Measurements from ENCODE around the gene CD5L.

CD5L gene

DNA sequence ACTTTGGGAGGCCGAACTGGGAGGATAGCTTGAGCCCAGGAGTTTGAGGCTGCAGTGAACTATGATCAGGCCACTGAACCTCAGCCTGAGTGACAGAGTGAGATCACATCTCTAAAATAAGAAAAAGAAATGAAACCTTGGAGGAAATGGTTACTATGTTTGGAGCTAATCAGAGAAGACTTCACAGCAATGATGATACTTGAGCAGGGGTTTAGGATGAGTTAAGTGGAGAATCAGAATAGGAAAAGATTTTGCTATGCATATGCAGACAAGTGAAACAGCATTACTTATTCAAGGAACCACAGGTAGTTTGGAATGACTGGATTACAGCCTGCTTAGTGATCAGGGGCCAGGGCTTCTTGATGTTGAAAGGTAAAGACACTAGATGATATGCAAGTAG lies 1.3 kb upstream of the CD5L start:
- Histone ChIP-seq H3K27me3 (ENCODE audit: control insufficient read depth in 1 of 2, insufficient read depth in 2 of 2, low read length in 2 of 2) (no peaks in the 10 kb centered on the region), H3K27ac (ENCODE audit: low read depth, low read length) (no peak overlapping the region), H3K4me1 (ENCODE audit: insufficient read depth, low read length) (no peaks in the 10 kb centered on the region), H3K9me3 (ENCODE audit: low read length) (no peaks in the 10 kb centered on the region), H3K4me3 (ENCODE audit: low read depth in 1 of 2, low read length in 2 of 2) (no peak overlapping the region), H3K9ac (ENCODE audit: low read length) (no peak overlapping the region), H3K36me3 (ENCODE audit: insufficient read depth, low read length) (no peaks in the 10 kb centered on the region)

DNA sequence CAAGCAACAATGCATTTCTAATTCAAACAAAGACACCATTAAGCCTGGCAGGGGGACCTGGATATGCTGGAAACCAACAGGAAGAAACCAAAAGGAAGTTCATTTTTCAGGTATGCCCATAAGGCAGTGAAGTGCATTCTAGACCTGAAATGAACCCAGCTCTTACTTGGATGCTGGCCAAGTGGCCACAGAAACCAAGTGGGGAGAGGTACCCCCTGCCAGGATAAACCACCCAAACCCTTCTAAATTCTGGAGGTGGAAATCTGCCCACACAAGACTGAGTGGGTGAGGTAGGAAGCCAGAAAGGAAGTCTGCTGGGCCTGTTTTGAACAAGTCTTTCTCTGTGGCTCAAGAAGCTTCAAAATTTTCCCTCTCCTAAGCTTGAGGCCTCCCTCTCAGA lies 2.6 kb downstream of the CD5L start:
- H3K4me1 ChIP-seq (ENCODE audit: insufficient read depth, low read length), result no peaks in the 10 kb centered on the region
- no peak overlapping the region for H3K4me3 ChIP-seq (ENCODE audit: low read depth in 1 of 2, low read length in 2 of 2)
- no peaks in the 10 kb centered on the region for H3K27me3 ChIP-seq (ENCODE audit: control insufficient read depth in 1 of 2, insufficient read depth in 2 of 2, low read length in 2 of 2)
- no peaks in the 10 kb centered on the region for H3K36me3 ChIP-seq (ENCODE audit: insufficient read depth, low read length)
- no peaks in the 10 kb centered on the region for H3K9me3 ChIP-seq (ENCODE audit: low read length)
- no peak overlapping the region for H3K27ac ChIP-seq (ENCODE audit: low read depth, low read length)
- H3K9ac ChIP-seq (ENCODE audit: low read length), result no peak overlapping the region

DNA sequence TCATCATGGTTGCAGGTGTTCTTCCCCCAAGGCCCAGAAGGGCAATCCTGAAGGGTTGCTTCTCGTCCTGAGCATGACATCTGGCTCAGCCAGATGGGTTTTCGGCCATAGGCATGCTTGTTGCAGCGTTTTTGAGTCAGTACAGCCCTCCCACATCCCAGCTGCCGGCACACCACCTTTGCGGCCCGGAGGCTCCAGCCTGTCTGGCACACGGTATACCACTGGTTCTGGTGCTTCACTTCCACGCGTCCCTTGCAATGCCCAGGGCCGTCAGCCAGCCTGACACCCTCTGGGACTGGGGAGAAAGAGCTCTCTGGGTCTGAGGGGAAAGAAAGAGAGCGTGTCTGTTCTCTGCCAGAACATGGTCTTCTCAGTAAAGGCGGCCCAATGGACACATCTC lies 7.2 kb downstream of the CD5L start:
- Histone ChIP-seq H3K27ac (ENCODE audit: low read depth, low read length) (no peak overlapping the region), H3K4me1 (ENCODE audit: insufficient read depth, low read length) (no peaks in the 10 kb centered on the region), H3K9me3 (ENCODE audit: low read length) (no peaks in the 10 kb centered on the region), H3K36me3 (ENCODE audit: insufficient read depth, low read length) (no peaks in the 10 kb centered on the region), H3K4me3 (ENCODE audit: low read depth in 1 of 2, low read length in 2 of 2) (no peak overlapping the region), H3K9ac (ENCODE audit: low read length) (no peak overlapping the region), H3K27me3 (ENCODE audit: control insufficient read depth in 1 of 2, insufficient read depth in 2 of 2, low read length in 2 of 2) (no peaks in the 10 kb centered on the region)

DNA sequence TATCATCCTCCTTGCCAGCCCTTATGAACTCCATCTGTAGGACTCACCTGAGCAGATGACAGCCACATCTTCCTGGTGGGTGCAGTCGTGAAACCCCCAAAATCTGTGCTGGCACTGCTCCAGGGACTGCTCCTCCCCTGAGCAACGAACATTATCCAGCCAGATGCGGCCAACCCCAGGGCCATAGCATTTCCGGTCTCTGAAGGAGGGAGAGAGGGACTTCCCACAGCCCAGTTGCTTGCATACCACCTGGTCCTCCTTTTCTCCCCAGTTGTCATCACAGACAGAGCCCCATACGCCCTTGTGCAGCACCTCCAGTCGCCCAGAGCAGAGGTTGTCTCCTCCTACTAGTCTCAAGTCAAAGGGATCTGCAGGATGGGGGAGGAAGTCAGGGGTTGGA lies 8.5 kb downstream of the CD5L start:
- Histone ChIP-seq H3K27me3 (ENCODE audit: control insufficient read depth in 1 of 2, insufficient read depth in 2 of 2, low read length in 2 of 2) (no peaks in the 10 kb centered on the region), H3K9me3 (ENCODE audit: low read length) (no peaks in the 10 kb centered on the region), H3K4me1 (ENCODE audit: insufficient read depth, low read length) (no peaks in the 10 kb centered on the region), H3K27ac (ENCODE audit: low read depth, low read length) (no peak overlapping the region), H3K36me3 (ENCODE audit: insufficient read depth, low read length) (no peaks in the 10 kb centered on the region), H3K4me3 (ENCODE audit: low read depth in 1 of 2, low read length in 2 of 2) (no peak overlapping the region), H3K9ac (ENCODE audit: low read length) (no peak overlapping the region)

DNA sequence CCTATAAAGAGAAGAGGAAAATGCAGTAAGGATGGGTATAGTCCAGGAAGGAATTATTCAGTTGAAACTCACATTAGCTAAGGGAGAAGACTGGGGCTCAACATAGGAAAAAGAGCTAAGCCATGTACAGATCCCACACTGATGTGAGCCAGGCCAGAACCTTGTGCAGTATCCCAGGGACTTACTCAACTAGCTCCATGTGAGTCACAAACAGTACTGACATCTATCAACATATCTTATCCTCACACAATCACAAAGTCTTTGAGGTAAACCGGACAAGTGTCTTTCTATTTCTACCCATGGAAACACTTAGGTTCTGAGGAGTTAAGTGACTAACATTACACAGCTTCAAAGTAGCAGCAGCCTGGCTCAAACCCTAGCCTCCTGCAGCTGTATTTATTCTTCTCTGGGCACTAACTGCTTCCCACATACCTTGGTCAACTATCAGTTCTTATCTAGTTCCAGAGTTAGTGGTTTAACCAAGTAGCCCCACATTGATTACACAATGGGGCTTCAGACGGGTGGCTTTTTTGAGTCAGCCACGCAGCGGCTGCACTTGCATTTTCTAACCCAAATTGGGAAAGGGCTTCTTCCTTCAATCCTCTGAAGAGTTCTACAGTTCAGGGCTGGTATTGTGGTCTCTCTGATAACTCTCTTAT lies 9.5 kb downstream of the CD5L start:
- H3K27ac ChIP-seq (ENCODE audit: low read depth, low read length), result no peak overlapping the region
- no peaks in the 10 kb centered on the region for H3K4me1 ChIP-seq (ENCODE audit: insufficient read depth, low read length)
- H3K9ac ChIP-seq (ENCODE audit: low read length), result no peak overlapping the region
- H3K4me3 ChIP-seq (ENCODE audit: low read depth in 1 of 2, low read length in 2 of 2), result no peak overlapping the region
- no peaks in the 10 kb centered on the region for H3K36me3 ChIP-seq (ENCODE audit: insufficient read depth, low read length)
- no peaks in the 10 kb centered on the region for H3K27me3 ChIP-seq (ENCODE audit: control insufficient read depth in 1 of 2, insufficient read depth in 2 of 2, low read length in 2 of 2)
- H3K9me3 ChIP-seq (ENCODE audit: low read length), result no peaks in the 10 kb centered on the region

DNA sequence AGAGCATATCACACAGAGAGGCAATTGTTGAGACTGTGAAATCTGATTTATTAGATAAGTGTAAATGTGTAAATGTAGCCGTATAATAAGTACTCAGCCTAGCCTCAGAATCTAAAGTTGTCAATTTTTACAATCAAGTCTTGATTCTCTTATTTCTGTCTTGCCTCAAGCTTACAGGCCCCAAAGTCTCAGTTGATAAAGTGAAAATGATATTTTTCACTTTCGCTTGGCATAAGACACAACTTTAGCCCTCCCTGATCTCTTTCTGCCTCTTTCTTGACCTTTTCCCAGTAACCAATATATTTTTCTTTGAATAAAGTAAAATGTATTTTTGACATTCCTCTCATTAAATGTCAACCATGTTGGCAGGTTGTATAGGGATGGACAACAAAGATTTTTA lies 10.7 kb downstream of the CD5L start:
- no peaks in the 10 kb centered on the region for H3K36me3 ChIP-seq (ENCODE audit: insufficient read depth, low read length)
- H3K4me1 ChIP-seq (ENCODE audit: insufficient read depth, low read length), result no peaks in the 10 kb centered on the region
- no peak overlapping the region for H3K4me3 ChIP-seq (ENCODE audit: low read depth in 1 of 2, low read length in 2 of 2)
- no peak overlapping the region for H3K27ac ChIP-seq (ENCODE audit: low read depth, low read length)
- no peak overlapping the region for H3K9ac ChIP-seq (ENCODE audit: low read length)
- H3K27me3 ChIP-seq (ENCODE audit: control insufficient read depth in 1 of 2, insufficient read depth in 2 of 2, low read length in 2 of 2), result no peaks in the 10 kb centered on the region
- no peaks in the 10 kb centered on the region for H3K9me3 ChIP-seq (ENCODE audit: low read length)

DNA sequence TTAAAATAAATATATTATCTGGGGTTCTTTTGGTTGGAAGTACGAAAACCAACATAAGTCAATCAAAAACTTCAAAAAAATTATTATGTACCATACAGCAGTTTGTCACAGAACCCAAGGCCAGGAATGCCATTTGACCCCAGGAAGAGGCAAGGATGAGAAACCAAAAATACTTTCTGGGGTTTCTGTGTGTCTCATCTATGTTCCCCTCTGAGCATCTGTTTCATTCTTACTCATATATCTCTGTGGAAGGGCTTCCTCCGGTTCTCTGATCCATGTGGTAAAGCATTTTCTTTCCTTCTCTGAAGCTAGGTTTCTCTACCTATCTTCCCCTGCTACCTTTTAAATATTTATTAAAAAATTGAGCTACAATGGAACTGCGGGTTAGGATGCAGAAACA lies 11.9 kb downstream of the CD5L start:
- Histone ChIP-seq H3K4me1 (ENCODE audit: insufficient read depth, low read length) (no peaks in the 10 kb centered on the region), H3K9me3 (ENCODE audit: low read length) (no peaks in the 10 kb centered on the region), H3K9ac (ENCODE audit: low read length) (no peak overlapping the region), H3K27ac (ENCODE audit: low read depth, low read length) (no peak overlapping the region), H3K4me3 (ENCODE audit: low read depth in 1 of 2, low read length in 2 of 2) (no peak overlapping the region), H3K36me3 (ENCODE audit: insufficient read depth, low read length) (no peaks in the 10 kb centered on the region), H3K27me3 (ENCODE audit: control insufficient read depth in 1 of 2, insufficient read depth in 2 of 2, low read length in 2 of 2) (no peaks in the 10 kb centered on the region)

DNA sequence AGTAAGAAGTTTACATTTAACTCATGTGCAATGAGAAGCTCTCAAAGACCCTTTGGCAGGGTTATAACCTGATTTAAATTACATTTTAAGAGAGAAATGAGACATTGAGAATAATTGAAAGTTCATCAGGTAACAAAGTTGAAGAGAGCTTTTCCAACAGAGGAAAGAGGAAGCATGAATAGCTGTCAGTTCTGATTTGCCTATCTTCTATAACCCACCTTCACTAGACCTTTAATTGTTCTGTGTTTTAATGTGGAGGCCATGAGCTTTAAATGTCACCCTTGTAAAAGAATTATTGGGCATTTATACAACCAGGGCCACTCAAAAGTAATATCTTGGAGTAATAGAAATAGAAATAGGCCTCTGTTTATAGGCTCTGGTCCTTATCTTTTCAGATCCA lies 12.4 kb downstream of the CD5L start:
- Histone ChIP-seq H3K9ac (ENCODE audit: low read length) (no peak overlapping the region), H3K4me3 (ENCODE audit: low read depth in 1 of 2, low read length in 2 of 2) (no peak overlapping the region), H3K4me1 (ENCODE audit: insufficient read depth, low read length) (no peaks in the 10 kb centered on the region), H3K36me3 (ENCODE audit: insufficient read depth, low read length) (no peaks in the 10 kb centered on the region), H3K27ac (ENCODE audit: low read depth, low read length) (no peak overlapping the region), H3K9me3 (ENCODE audit: low read length) (no peaks in the 10 kb centered on the region), H3K27me3 (ENCODE audit: control insufficient read depth in 1 of 2, insufficient read depth in 2 of 2, low read length in 2 of 2) (no peaks in the 10 kb centered on the region)

DNA sequence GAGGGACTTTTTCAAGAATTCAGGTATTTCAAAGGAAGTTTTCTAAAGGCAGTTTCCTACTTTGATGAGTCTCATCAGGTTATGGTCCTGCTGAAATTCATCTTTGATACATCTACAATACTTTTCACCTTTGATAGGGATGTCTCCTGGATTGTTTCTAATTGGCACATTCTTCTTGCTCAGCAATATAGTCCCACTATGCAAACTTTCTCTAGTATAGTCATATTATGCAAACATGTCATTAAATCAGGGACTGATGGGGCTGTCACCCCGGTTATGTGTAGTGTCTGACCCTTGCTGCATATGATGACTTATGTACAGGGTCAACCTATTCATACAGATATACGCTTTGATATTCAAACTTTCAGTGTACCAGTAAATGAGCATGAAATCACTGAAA lies 21.3 kb downstream of the CD5L start:
- H3K4me1 ChIP-seq (ENCODE audit: insufficient read depth, low read length), result no peaks in the 10 kb centered on the region
- no peaks in the 10 kb centered on the region for H3K9me3 ChIP-seq (ENCODE audit: low read length)
- no peaks in the 10 kb centered on the region for H3K27me3 ChIP-seq (ENCODE audit: control insufficient read depth in 1 of 2, insufficient read depth in 2 of 2, low read length in 2 of 2)
- no peaks in the 10 kb centered on the region for H3K36me3 ChIP-seq (ENCODE audit: insufficient read depth, low read length)
- no peak overlapping the region for H3K4me3 ChIP-seq (ENCODE audit: low read depth in 1 of 2, low read length in 2 of 2)
- no peak overlapping the region for H3K9ac ChIP-seq (ENCODE audit: low read length)
- H3K27ac ChIP-seq (ENCODE audit: low read depth, low read length), result no peak overlapping the region

DNA sequence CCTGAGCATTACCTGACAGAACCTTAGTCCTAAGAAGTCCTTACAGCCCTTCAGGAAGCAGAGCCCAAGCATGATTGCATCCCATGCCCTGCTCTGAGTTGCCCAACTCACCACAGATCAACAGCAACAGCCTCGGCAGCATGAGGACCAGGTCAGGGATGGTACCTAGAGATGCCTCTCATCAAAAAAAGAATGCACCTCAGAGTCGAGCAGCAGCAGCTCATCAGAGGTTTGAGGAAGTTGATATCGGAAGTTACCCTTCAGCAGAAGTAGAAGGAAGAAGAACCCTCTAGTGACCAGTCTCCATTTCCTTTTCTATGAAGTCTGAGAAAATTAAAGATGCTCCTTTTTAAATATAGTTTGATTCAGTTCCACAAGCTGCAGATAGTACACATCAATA lies 21.7 kb downstream of the CD5L start, which contains the start of gene FCRL1:
TSS of gene FCRL1 (minus strand) at position 225 of the 400 bp plus-strand sequence. CDS start at position 142, 83 bp downstream.
- H3K27me3 ChIP-seq (ENCODE audit: control insufficient read depth in 1 of 2, insufficient read depth in 2 of 2, low read length in 2 of 2), result no peaks in the 10 kb centered on the region
- no peak within 1 kb of the TSS for H3K9ac ChIP-seq (ENCODE audit: low read length)
- no peaks in the 10 kb centered on the region for H3K36me3 ChIP-seq (ENCODE audit: insufficient read depth, low read length)
- H3K4me1 ChIP-seq (ENCODE audit: insufficient read depth, low read length), result no peaks in the 10 kb centered on the region
- no peak within 1 kb of the TSS for H3K27ac ChIP-seq (ENCODE audit: low read depth, low read length)
- H3K9me3 ChIP-seq (ENCODE audit: low read length), result no peaks in the 10 kb centered on the region
- no peak within 1 kb of the TSS for H3K4me3 ChIP-seq (ENCODE audit: low read depth in 1 of 2, low read length in 2 of 2)

DNA sequence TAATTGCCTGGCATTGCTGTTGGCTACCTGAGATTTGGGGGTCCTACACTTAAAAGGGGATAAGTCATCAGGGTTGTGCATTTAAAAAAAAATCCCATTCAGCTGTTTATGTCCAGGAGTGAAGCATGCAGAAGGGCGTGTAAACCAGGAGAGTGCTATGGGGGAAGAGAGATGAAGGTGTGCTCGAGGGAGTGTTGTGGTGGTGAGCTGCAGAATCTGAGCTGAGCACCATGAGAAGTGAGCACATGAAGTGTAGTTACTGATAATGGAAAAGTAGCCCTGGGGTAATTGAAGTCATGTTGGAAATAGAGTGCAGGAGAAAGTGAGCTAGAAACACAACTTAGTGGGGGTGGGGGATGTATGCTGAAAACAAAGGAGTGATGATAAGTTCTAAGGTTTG lies 22.4 kb downstream of the CD5L start:
- Histone ChIP-seq H3K4me3 (ENCODE audit: low read depth in 1 of 2, low read length in 2 of 2) (no peak overlapping the region), H3K9me3 (ENCODE audit: low read length) (no peaks in the 10 kb centered on the region), H3K27ac (ENCODE audit: low read depth, low read length) (no peak overlapping the region), H3K36me3 (ENCODE audit: insufficient read depth, low read length) (no peaks in the 10 kb centered on the region), H3K27me3 (ENCODE audit: control insufficient read depth in 1 of 2, insufficient read depth in 2 of 2, low read length in 2 of 2) (no peaks in the 10 kb centered on the region), H3K9ac (ENCODE audit: low read length) (no peak overlapping the region), H3K4me1 (ENCODE audit: insufficient read depth, low read length) (no peaks in the 10 kb centered on the region)

DNA sequence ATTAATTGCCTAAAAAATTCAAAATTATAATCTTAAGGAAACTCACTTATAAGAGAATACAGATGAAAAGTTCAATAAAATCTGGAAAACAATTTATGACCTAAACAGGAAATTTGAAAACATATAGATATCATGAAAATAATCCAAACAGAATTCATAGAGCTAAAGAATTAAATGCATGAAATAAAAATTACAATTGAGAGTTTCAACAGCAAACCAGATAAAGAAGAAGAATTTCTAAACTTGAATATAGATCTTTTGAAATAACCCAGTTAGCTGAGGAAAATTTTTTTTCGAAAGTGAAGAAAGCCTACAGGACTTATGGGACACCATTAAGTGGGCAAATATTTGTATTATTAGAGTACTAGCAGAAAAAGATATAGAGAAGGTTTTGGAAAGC lies 28.3 kb downstream of the CD5L start:
- Histone ChIP-seq H3K36me3 (ENCODE audit: insufficient read depth, low read length) (no peaks in the 10 kb centered on the region), H3K9me3 (ENCODE audit: low read length) (peaks cover 5% of the 10 kb centered on the region), H3K27ac (ENCODE audit: low read depth, low read length) (no peak overlapping the region), H3K4me1 (ENCODE audit: insufficient read depth, low read length) (no peaks in the 10 kb centered on the region), H3K9ac (ENCODE audit: low read length) (no peak overlapping the region), H3K27me3 (ENCODE audit: control insufficient read depth in 1 of 2, insufficient read depth in 2 of 2, low read length in 2 of 2) (no peaks in the 10 kb centered on the region), H3K4me3 (ENCODE audit: low read depth in 1 of 2, low read length in 2 of 2) (no peak overlapping the region)

Data from muscle layer of colon (tissue), 2 donors.